Stimulated activated CD4-positive, alpha-beta T cell treated with anti-CD3 and anti-CD28 coated beads, Interleukin-2, amount 100 ng/mL, for 48 hours (primary cell): ENCODE measurements around the gene NUDT9.
"Not testable (repeated sequence)": the region's sequence is repeated elsewhere in the genome, so short reads cannot be mapped to it uniquely, and the experiment has no call there.

Experiments used
- DNase-seq, 2 donors: peaks; one replicate each; pipeline ENCODE4 v3.0.0-alpha.2; 2020

The NUDT9 gene

DNA sequence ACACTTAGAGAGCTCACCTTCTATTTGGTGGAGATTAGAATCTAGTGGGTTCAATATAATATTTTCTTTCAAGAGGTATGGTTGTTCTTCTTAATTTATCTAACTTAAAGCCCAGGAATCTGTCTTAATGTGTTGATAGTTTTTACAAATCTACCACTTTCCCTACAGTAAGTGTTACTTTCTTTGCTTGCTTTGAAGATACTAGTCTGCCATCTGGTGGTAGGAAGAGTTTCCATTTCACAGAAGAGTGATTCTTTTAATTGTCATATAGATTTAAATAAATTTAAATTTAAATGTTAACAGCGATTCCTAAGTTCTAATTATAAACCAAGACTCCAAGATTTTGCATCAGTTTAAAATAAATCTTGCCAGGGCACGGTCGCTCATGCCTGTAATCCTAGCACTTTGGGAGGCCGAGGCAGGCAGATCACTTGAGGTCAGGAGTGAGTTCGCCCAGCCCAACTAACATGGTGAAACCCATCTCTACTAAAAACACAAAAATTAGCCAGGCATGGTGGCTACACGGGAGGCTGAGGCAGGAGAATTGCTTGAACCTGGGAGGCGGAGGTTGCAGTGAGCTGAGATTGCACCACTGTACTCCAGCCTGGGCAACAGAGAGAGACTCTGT is 43.5 kb downstream of the NUDT9 start:
- peak in 1 of 2 donors; percentile 5 for DNase-seq

DNA sequence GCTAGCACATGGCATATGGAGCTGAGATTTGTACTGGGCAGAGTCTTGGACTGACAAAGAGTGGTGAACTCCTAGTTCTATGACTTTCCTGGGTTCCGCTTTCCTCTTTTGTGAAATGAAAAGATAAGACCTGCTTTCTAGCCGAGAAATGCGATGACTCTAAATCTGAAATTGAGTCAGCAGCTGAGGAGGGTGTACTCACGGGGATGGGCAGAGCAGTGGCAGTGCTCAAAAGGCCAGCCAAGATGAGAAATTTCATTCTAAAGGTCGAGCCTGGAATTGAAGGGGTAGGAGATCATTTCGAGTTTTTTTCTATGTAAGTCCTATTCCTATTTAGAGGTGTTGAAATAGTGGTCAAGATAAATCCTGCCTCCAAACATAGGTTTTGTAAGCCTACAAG is 47.0 kb downstream of the NUDT9 start:
- DNase-seq, result no peak

DNA sequence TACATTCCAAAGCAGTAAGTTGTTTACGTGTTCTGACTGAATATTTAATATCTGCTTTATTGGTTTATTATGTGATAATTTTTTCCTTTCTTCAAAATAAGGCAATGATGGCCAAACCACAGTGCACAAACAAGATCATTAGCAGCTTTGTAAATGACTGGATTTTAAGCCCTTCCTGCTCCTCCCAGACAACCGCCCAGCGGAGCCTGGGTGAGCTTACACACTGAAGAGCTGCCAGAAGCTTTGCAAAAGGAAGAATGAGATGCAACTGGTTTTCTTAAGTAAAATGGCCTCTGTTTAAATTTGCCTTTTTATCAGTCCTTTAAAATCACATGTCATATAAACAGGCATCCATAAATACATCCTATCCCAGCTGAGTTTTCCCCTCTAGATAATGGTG is 54.6 kb downstream of the NUDT9 start:
- DNase-seq, result no peak

DNA sequence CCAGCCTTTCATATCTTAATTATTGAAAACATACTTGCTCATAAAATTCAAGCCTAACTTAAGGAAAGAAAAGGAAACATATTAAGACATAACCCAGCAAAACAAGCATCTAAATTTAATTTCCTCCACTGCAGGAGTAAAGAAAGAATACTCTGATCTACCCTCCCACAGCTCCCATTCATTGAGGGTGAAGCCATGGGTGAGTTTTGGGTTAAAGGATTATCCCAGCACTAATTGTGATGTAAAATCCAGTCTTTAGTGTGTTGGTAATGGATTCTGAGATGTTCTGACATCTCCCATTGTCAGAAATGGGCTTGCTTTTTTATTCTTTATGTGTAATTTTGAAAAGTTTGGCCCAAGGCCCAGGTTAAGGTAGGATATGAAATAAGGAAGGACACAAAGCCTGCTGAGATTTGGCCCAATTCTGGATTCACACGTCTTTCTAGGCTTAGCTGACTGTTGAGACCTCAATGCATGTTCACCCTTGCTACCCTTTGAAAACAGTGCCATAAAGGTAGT is 56.4 kb downstream of the NUDT9 start:
- no peak for DNase-seq

DNA sequence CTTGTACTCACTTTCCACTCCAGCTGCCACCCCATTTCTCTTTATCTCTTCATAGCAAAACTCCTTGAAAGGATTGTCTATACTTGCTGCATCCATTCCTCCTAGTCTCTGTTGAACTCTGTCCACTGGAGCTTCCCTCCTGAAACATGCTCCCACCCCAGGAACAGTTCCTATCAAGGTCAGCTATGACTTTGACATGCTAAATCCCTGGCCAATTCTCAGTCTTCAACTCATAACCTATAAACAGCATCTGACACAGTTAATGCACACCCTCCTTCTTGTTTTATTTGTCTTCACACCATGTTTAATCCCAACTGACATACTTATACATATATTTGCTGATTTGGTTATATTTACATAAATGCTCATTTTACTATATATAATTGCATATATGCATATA is 59.0 kb downstream of the NUDT9 start:
- no peak for DNase-seq

DNA sequence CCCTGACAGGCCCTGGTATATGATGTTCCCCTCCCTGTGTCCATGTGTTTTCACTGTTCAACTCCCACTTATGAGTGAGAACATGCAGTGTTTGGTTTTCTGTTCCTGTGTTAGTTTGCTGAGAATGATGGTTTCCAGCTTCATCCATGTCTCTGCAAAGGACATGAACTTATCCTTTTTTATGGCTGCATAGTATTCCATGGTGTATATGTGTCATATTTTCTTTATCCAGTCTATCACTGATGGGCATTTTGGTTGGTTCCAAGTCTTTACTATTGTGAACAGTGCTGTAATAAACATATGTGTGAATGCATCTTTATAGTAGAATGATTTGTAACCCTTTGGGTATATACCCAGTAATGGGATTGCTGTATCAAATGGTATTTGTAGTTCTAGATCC is 60.9 kb downstream of the NUDT9 start:
- DNase-seq, result not testable (repeated sequence)

DNA sequence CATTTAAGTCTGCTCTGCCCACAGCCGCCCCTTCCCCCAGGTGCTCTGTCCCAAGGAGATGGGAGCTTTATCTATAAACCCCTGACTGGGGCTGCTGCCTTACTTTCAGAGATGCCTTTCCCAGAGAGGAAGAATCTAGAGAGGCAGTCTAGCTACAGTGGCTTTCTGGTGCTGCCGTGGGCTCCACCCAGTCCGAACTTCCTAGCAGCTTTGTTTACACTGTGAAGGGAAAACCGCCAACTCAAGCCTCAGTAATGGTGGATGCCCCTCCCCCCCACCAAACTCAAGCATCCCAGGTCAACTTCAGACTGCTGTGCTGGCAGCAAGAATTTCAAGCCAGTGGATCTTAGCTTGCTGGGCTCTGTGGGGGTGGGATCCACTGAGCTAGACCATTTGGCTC is 66.3 kb downstream of the NUDT9 start:
- not testable (repeated sequence) for DNase-seq

DNA sequence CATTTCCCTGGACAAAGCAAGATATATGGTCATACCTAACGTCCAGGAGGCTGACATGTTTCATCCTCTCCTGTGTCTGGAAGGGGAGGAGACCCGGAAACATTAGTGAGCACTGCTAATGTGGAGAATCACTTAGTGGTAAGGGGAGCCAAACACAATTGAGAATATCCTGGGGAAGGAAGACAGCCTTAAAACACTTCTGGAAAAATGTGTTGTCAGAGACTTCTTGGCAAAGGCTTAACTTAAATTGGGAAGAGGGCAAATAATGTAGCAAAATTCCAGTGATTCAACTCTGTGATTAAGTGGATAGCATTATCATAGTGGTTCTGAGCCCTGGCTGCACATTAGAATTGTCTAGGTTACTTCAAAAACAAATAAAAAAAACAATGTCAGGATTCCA is 67.3 kb downstream of the NUDT9 start:
- DNase-seq, result no peak

DNA sequence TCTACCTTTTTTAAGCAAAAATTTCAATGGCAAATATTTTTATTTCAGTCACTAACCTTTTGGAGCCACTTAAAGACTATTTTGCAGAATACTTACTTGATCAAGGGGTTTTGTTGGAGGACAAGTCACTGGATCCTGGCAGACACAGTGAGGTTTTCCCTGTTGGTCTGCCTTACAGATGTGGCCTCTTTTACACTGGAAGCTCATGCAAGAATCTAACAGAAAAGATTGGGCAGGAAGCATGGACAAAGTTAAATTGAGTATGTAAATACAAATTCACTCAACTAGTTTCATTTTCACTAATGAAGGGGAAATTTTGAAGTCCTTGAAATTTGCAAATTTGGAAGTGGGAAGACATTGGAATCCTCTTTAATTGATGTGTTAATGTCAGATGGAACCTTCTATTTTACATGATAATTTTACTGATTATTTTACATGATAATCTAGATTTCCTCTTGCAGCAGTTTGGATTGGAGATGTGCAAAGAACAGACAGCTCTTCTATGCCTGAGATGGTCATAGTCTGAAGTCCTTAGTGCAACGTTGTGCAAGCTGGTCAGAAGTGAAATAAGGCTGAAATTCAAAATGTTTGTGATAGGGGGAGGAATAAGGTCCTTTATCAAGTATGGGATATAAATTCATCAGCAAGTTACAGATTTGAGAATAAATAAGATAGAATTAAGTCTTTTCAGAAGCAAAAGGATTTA is 68.4 kb downstream of the NUDT9 start:
- no peak for DNase-seq

DNA sequence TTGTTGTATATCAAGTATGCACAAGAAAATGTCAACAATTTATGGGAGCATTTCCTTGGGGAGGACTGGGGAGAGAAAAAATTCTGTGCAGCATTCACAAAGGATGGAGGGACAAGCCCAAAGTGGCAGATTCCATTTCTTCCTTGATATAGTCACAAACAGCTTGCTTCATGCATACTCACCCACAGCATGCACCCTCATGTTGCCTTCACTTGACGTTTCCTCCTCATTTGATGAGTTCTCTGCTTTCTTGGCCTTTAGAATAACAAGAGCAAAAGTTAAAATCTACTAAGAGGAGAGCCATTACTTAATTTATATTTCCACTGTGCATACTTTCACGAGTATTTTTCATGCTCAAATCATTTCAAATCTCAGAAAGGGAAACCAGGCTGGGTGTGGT is 69.1 kb downstream of the NUDT9 start:
- DNase-seq, result no peak

DNA sequence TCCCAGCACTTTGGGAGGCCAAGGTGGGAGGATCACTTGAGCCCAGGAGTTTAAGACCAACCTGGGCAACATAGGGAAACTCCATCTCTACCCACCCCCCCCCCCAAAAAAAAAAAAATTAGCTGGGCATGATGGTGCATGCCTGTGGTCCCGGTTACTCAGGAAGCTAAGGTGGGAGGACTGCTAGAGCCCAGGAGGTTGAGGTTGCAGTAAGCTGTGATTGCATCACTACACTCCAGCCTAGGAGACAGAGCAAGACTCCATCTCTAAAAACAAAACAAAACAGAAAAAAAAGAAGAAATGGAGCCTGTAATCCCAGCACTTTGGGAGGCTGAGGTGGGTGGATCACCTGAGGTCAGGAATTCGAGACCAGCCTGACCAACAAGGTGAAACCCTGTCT is 69.5 kb downstream of the NUDT9 start:
- not testable (repeated sequence) for DNase-seq

DNA sequence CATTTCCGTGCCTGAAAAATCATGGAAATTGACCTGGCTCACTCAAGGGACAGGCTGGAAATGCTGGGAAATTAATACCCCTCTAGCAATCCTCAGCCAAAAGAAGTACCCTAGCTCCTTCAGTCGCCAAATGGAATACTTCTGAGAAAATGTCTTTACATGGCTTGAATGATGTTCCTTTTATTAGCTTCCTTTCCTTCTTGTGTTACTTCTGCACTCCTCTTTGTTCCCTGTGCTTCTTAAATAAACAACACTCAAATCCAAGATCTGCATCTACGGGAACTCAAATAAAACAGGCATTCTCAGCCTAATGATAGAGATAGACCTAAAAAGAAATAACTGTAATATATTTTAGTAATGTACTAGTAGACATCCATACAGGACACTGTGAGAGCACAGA is 70.7 kb downstream of the NUDT9 start:
- no peak for DNase-seq

DNA sequence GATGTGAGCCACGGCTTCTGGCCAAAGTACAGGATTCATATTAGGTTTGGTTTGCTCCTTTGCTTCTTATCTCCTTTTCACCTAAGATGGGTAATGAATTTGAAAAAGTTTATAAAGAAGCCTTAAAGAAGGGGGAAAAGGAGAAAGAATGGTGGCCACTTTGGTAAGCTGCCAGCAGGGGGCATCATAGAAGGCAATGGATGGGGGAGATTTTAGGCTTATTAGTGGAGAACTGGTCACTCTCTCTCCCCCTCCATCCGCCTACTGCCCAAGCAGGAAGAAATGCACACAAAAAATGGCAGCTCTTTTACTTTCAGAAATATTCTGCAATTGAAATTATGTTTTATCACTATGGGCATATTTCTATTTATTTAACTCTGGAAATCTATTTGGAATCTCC is 74.8 kb downstream of the NUDT9 start:
- peak; percentile 3 to 13 for DNase-seq

DNA sequence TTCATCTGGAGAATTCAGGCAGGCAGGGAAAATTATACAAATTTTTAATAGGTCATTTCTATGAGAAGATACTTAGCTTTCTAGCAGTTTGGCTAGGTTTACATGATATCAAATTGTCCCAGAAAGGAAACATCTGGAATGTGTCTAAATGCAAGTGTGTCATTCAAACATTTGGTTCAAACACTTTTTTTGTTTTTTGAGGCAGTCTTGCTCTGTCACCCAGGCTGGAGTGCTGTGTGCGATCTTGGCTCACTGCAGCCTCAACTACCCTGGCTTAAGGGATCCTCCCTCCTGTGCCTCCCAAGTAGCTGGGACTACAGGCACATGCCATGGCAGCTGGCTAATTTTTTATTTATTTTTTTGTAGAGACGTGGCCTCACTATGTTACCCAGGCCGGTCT is 75.2 kb downstream of the NUDT9 start:
- no peak for DNase-seq

DNA sequence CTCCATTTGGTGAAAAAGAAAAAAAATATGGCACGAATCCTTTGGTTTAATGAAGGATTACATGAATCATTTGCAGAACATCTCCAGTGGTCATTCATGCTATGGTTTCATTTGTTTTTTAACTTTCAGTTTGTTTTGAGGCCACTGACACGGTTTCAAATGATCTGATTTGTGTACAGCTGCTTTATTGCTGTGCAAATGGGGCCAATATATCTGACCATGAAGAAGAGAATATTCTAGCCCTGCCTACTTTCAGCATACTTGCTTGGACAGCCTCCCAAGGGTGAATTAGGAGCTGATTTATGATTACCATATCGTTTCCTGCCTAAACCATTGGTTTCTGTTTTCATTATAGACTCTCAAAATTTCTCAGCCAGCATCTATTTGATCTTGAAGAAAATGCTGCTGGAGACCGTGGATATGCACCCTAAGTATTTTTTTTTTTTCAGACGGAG is 76.1 kb downstream of the NUDT9 start:
- DNase-seq, result no peak

DNA sequence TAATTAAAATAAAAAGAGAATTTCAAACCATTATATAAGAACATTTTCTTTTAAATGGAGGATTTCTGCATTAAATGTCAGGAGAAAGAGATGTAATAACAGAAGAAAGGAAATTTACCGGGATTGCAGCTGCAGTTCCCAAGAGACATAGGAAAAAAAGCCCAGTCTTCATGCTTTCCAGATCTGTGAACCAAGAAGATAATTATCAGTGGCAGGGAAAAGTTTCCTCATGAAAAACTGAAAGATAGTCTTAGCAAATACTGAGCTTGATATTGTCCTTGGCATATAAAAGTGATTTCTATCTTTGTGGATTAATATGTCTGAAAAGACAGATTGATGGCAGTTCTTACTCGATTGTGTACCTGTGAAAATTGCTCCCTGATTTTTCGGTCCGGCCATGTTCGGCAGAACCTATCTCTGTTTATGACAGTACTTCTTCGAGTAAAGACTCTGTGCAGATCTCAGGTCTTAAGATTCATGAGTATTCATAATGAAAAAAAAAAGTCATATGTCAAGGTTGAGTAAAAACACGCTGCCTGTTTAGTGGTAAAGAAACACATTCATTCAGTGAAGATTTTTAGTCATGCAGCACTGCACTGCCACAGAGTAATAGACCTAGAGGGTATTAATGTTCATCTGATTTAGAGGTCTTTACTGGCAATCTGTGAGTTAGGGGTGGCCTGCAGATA is 77.2 kb downstream of the NUDT9 start:
- DNase-seq, result no peak

DNA sequence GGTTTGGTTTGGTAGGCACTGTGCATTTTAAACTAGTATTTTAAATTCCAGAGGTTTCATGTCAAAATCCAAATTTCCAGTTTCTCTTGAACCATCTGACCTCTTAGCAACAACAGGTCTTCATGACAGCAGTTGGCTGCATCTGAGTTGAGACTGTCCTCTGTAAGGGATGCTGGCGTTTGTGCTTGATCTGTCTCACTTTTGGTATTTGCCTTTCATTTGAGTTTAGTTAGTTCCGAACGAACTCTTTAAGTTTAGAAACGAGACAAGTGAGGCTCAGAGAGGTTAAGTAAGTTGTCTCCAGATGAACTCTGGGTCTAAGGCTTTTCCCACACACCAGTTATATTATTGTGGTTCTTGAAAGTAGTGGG is 77.7 kb downstream of the NUDT9 start:
- no peak for DNase-seq

DNA sequence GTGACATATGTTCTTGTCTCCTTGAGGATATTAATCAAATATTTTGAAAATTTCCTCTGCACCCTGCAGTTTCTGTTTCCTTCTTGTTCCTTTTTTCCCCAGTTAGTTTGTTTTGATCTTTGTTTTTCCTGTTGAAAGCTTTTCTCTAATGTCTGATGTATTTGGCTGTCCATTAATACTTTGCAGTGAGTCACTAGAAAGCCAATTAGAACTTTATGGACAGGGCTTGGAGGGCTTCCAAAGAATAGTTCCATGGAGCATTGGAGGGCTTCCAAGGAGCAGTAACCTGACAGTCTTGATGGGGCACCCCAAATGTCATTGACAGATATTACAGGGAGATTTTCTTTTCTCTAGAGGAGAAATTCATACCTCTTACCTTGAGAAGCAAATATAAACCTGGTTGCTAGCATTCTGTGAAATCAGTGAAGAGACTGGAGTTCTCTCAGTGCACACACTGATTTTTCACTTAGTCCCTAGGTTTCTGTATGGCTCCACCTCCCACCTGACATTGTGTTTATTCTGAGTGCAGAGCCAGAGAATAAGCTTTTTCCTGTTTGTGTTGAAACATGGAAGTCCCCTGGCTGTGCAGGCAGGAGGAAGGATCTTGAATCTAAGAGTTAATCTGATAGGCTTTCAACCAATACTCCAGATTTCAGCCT is 80.3 kb downstream of the NUDT9 start:
- no peak for DNase-seq

DNA sequence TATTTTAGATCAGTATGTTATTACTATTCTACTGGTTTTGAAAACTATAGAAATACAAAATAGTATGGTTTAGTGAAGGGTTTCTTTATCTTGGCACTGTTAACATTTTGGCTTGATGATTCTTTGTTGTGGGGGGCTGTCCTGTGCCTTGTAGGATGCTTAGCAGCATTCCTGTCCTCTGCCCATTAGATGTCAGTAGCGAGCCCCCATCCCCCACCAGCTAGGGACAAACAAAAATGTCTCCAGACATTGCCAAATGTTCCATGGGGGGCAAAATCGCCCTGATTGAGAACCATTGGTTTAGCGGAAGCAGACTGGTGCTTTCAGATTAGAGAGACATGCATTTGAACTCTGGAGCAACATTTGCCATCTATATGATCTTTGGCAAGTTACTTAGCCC is 83.5 kb downstream of the NUDT9 start:
- DNase-seq, result no peak

DNA sequence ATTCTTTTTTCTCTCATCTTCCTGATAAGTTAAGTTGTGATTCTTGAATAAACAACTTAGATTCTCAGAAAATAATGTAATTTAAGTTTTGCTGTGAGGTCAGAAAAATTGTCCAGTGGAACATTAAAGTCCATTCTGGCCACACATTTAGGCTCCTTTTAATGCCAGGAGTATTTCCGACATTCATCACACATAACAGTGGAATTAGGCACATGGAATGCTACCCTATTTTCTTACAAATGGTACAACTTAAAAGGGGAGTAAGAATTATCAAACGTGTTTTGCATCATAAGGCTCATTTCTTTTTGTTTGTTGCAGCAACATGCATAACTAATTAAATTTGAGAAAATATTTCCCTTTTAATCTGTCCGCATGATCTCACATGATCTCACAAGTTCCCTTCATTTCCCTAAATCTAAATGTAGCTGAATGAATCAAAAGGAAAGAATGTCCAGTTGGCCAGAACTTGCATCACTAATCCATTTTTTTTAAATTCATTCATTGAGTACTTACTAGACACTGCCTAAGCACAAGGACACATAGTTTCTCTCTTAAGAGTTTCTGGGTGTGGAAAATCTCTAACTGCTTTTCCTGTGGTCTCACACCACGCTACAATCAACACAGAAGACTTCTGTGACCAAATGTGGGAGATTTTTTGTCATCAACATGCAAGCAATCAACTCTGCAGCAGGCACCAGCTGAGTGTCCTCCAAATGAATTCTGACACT is 84.8 kb downstream of the NUDT9 start:
- no peak for DNase-seq
